ENCODE results near the gene CWC15. TPM values are rescaled to one million over a fixed set of nuclear protein-coding genes. Genes with fewer than 3 reads are reported as not detected.
"Not testable (repeated sequence)": the region's sequence is repeated elsewhere in the genome, so short reads cannot be mapped to it uniquely, and the experiment has no call there.

Gene CWC15
- total RNA-seq, 1 donor from 2014 or later: 58.5 TPM

GRCh38 chr11:94913718-94914394 lies 59.5 kb downstream of the CWC15 start:
- not testable (repeated sequence) for DNase-seq (ENCODE audit: low spot score)

GRCh38 chr11:94912806-94913205 lies 60.5 kb downstream of the CWC15 start:
- no peak for DNase-seq (ENCODE audit: low spot score)

Other genes with a start within 250 kb of the CWC15 start
- 84.2 TPM for gene AMOTL1, start 205.2 kb downstream of the CWC15 start, total RNA-seq
- 1.2 TPM for gene KDM4D, start 153 bp upstream of the CWC15 start, total RNA-seq
- gene KDM4E, start 51.7 kb upstream of the CWC15 start, total RNA-seq: not detected
- gene KDM4F, start 75.9 kb upstream of the CWC15 start, total RNA-seq: not detected
- gene SRSF8, start 93.4 kb upstream of the CWC15 start, total RNA-seq: 58.0 TPM
- gene ENDOD1, start 116.3 kb upstream of the CWC15 start, total RNA-seq: 36.7 TPM

All from ureter (tissue), 1 donor.